Transverse colon (tissue), 4 donors: ENCODE measurements around the gene IGSF21.

Experiments used
- EP300 ChIP-seq: sonication (generic); formaldehyde crosslinking; IDR thresholded peaks from one replicate; pipeline ENCODE4 v1.6.1; 2017; ENCODE audit warnings: antibody characterized with exemption, low read depth
- POLR2A ChIP-seq: fragments of 450-650 bp; IDR thresholded peaks from one replicate; pipeline ENCODE4 v1.6.1; 2016; ENCODE audit warnings: antibody characterized with exemption, mild to moderate bottlenecking, moderate library complexity
- POLR2AphosphoS5 ChIP-seq, 3 donors: sonication (generic); formaldehyde crosslinking; IDR thresholded peaks; one replicate each; pipeline ENCODE4 v1.6.1; 2016; ENCODE audit warnings: antibody characterized with exemption in 3 of 3
- TF ChIP-seq, protein P1 (sequence below), 5 experiments: fragments of 200-600 bp in 3 of 5; fragments of 450-650 bp in 2 of 5; sonication (generic) in 3 of 5; IDR thresholded peaks; 1 replicate in 2 of 5; 2 replicates in 3 of 5; pipeline ENCODE4 v1.5.1; 2016 to 2017; ENCODE audit warnings: antibody characterized with exemption in 5 of 5, inconsistent platforms in 3 of 5, mild to moderate bottlenecking in 2 of 5, moderate library complexity in 1 of 5

DNA sequence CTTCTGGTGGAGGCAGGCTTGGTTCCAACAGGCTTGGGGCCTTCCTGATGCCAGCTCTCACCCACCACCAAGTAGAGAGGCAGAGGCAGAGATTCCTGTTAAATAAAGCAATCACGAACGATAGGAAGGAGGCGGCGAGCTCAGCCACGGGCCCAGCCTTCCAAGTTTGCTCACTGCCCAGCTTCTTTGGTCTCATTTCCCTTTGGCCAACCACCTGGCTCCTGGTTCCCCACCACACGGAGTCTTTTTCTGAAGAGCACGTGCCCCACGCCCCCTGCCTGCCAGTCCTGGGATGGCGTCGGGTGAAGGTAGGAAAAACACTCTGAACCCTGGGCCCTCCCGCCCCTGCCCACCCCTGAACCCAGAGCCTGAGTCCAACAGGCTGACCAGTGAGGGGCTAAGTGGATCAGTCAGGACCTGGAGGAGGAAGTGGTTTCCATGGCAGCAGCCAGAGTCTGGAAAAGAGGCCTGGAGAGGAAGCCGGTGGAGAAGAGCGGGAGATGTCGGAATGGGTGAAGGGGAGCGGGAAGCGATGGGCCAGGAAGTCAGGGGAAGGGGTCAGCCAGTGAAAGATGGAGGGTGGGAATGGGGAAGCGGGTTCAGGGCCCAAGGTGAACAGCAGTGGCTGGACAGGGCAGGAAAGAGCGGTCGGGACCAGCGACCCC is 214.9 kb downstream of the IGSF21 start:
- TF ChIP-seq POLR2A (no peak), EP300 (no peak), POLR2AphosphoS5 (IDR thresholded peaks at IDR 0.05) (no peak)
- TF ChIP-seq, protein P1, sequence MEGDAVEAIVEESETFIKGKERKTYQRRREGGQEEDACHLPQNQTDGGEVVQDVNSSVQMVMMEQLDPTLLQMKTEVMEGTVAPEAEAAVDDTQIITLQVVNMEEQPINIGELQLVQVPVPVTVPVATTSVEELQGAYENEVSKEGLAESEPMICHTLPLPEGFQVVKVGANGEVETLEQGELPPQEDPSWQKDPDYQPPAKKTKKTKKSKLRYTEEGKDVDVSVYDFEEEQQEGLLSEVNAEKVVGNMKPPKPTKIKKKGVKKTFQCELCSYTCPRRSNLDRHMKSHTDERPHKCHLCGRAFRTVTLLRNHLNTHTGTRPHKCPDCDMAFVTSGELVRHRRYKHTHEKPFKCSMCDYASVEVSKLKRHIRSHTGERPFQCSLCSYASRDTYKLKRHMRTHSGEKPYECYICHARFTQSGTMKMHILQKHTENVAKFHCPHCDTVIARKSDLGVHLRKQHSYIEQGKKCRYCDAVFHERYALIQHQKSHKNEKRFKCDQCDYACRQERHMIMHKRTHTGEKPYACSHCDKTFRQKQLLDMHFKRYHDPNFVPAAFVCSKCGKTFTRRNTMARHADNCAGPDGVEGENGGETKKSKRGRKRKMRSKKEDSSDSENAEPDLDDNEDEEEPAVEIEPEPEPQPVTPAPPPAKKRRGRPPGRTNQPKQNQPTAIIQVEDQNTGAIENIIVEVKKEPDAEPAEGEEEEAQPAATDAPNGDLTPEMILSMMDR (IDR thresholded peaks at IDR 0.05), result no peak
